ENCODE measurements around the gene PYGL.
"Not testable (repeated sequence)": the region's sequence is repeated elsewhere in the genome, so short reads cannot be mapped to it uniquely, and the experiment has no call there.

Gene PYGL

GRCh38 chr14:50943943-50944646 lies at the start of gene PYGL:
Gene PYGL (minus strand): TSS chr14:50944483. CDS start chr14:50944403, 80 bp downstream.
- DNase-seq (ENCODE audit: low read depth) = no peak

GRCh38 chr14:50985859-50986331 lies 41.6 kb upstream of the PYGL start:
- DNase-seq (ENCODE audit: low read depth) = no peak

- DNase-seq (ENCODE audit: low read depth) = no peak
These were observed 41.0 kb upstream of the PYGL start for GRCh38 chr14:50985124-50985858.

GRCh38 chr14:50984036-50984710 lies 39.9 kb upstream of the PYGL start:
- DNase-seq (ENCODE audit: low read depth) = no peak

- DNase-seq (ENCODE audit: low read depth) = no peak
These were observed 35.9 kb upstream of the PYGL start for GRCh38 chr14:50979941-50980850.

- DNase-seq (ENCODE audit: low read depth) = no peak
These were observed 34.6 kb upstream of the PYGL start for GRCh38 chr14:50978888-50979287.

GRCh38 chr14:50978529-50978871 lies 34.2 kb upstream of the PYGL start:
- no peak for DNase-seq (ENCODE audit: low read depth)

- no peak for DNase-seq (ENCODE audit: low read depth)
These were observed 33.7 kb upstream of the PYGL start for GRCh38 chr14:50977863-50978528.

GRCh38 chr14:50974118-50974517 lies 29.8 kb upstream of the PYGL start:
- no peak for DNase-seq (ENCODE audit: low read depth)

- no peak for DNase-seq (ENCODE audit: low read depth)
These were observed 28.5 kb upstream of the PYGL start for GRCh38 chr14:50972734-50973133.

GRCh38 chr14:50970886-50971781 lies 26.9 kb upstream of the PYGL start:
- DNase-seq (ENCODE audit: low read depth) = no peak

- DNase-seq (ENCODE audit: low read depth) = no peak
These were observed 23.5 kb upstream of the PYGL start for GRCh38 chr14:50967790-50968189.

- DNase-seq (ENCODE audit: low read depth) = no peak
These were observed 22.8 kb upstream of the PYGL start for GRCh38 chr14:50967103-50967502.

- no peak for DNase-seq (ENCODE audit: low read depth)
These were observed 20.6 kb upstream of the PYGL start for GRCh38 chr14:50964683-50965390.

- no peak for DNase-seq (ENCODE audit: low read depth)
These were observed 19.6 kb upstream of the PYGL start for GRCh38 chr14:50963919-50964318.

GRCh38 chr14:50961605-50962221 lies 17.4 kb upstream of the PYGL start:
- DNase-seq (ENCODE audit: low read depth) = no peak

- DNase-seq (ENCODE audit: low read depth) = no peak
These were observed 13.0 kb upstream of the PYGL start for GRCh38 chr14:50957296-50957695.

- DNase-seq (ENCODE audit: low read depth) = not testable (repeated sequence)
These were observed 12.1 kb upstream of the PYGL start for GRCh38 chr14:50956421-50956820.

- DNase-seq (ENCODE audit: low read depth) = no peak
These were observed 11.2 kb upstream of the PYGL start for GRCh38 chr14:50955373-50956043.
